ENCODE measurements around the gene RRP7A.
"Not testable (repeated sequence)": the region's sequence is repeated elsewhere in the genome, so short reads cannot be mapped to it uniquely, and the experiment has no call there.

RRP7A gene

GRCh38 chr22:42495533-42496141 is 24.0 kb downstream of the RRP7A start:
- not testable (repeated sequence) for DNase-seq (ENCODE audit: low read depth)

- no peak for DNase-seq (ENCODE audit: low read depth)
Measured at GRCh38 chr22:42493393-42493792, 26.2 kb downstream of the RRP7A start.

DNA sequence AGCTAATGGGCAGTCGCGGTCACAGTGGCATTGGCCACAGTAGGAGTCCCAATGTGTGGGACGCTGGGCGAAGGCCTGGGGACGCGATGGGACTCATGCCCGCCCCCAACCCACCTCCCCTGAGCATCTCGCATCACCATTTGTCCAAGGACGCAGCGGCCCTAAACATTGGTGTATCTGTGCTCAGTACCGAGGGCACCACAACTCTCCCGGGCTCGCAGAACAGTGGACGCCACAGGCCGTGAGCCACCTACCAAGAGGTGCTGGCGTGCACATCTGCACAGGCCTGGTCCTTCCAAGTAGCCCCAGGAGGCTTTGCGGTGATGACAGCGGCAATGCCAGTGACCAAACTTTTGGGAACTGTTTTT is 27.3 kb downstream of the RRP7A start:
- no peak for DNase-seq (ENCODE audit: low read depth)

DNA sequence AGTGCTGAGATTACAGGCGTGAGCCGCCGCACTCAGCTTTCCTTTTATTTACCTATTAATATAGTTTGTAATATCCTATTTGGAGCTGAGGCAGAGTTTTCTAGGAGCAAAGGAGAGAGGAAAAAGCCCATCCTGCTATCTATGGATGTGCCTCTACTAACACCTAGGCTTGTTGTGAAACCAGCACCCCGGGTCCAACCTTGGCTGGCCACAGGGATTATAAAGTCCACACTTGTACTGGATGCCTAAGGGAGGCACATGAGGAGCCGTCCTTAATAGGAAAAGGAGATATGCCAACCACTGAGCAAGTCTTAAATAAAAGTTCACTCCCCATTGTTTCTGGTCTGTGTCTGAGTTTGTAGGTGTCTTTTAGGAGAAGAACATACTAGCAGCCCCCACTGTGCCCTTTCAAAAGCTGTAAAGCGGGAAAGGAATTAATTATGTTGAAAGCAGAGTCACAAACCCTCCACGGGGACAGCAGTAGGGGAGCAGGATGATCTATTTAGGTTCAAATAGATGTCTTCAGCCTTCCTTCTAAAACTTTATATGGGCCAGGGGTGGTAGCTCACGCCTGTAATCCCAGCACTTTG is 29.3 kb downstream of the RRP7A start:
- no peak for DNase-seq (ENCODE audit: low read depth)

- DNase-seq (ENCODE audit: low read depth), result no peak
Measured at GRCh38 chr22:42489000-42489399, 30.6 kb downstream of the RRP7A start.

- DNase-seq (ENCODE audit: low read depth), result no peak
Measured at GRCh38 chr22:42484506-42484905, 35.1 kb downstream of the RRP7A start.

DNA sequence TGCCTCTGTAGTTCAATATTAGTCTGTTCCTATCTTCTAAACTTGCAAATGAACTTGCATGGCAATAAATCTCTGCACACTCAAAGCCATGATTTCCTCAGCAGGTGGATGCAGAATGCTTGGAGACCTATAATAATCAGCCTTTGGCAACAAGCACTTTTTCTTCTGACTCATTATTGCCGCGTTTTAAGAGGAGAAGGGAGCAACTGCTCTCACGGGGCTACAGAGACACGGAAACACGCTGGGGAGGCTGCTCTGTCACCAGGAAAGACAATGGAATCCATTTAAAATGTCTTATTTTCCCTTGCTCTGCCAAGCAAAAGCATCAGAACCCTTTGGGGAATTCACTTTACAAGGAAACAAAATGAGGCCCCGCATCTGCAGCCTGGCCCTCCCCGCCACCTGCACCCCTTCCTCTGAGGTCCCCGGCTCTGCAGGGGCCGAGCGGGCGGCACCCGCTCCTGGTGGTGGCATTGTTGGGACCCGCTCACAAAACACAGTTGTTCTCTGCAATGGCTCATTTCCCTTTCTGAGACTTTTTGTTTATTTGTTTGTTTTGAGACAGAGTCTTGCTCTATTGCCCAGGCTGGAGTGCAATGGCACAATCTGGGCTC is 35.9 kb downstream of the RRP7A start:
- DNase-seq (ENCODE audit: low read depth), result not testable (repeated sequence)

DNA sequence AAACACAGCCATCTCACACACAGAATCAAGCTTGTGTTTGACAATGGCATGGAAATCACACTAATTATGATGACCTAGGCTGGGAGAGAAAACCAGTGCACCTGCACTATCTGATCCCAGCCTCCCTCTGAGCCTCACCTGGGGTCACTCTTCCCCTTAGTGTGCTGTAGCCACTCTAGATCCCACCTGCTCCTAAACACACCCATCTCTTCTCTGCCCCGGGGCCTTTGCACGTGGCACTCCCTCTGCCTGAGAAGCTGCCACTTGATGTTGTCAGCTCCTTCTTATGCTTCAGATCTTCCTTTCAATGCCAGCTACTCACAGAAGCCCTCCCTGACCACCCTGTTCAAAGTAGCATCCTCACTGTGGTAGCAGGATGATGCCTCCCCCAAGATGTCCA is 44.5 kb downstream of the RRP7A start:
- DNase-seq (ENCODE audit: low read depth), result no peak

DNA sequence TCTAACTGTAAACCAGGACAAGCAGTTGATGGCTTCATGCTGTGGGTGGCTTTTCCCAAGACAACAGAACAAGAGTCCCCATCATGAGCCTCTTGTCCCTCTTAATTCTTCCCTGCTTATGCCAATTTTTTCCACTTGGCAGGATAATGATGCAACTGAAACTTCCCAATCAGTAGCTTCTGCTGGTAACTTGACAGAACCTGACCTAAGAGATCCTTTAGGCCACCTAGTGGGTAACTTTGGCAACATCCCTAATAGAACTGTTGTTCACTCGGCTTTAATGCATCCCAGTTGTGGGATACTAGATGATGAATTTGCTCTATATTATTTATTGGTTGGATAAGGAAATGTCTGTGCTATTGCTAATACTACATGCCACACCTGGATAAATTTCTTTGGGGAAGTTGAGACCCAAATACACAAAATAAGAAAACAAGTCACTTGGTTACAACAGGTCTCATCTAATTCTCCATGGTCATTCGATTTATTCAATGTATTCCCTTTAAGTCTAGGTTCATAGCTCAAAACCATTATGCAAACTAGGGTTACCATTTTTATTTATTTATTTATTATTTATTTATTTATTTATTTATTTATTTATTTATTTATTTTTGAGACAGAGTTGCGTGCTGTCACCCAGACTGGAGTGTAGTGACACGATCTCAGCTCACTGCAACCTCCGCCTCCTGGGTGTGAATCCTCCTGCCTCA is 46.0 kb downstream of the RRP7A start:
- peak; percentile 40 for DNase-seq (ENCODE audit: low read depth)

DNA sequence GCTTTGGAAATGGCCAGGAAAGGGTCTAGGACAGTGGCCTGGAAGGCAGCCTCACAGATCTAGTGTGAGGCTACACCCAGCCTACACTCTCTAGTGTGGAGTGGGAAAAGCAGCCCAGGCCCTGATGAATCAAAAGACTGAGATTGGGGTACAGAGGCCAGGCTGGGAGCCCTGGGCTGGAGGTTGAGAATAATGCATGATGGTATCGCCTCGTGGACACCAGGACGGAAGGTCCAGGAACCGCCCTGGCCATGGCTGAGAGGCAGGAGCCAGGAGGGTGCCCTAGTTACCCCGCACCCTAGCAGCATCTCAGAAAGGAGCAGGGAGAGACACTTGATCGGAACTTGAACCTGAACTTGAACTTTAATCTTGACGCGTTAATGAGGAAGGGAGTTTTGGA is 46.9 kb downstream of the RRP7A start:
- no peak for DNase-seq (ENCODE audit: low read depth)

DNA sequence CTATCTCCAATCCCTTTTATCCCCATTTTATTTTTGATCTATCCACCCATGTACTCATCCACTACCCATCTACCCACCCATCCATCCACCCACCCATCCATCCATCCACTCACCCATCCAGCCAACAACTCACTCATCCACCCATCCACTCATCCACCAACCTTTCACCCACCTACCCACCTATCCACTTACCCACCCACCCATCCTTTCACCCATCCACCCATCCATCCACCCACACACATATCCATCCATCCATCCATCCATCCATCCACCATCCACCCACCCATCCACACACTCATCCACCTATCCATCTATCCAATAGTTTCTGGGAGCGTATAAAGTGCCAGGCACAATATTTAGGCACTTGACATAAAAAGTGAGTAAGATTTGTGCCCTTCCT is 48.2 kb downstream of the RRP7A start:
- no peak for DNase-seq (ENCODE audit: low read depth)

GRCh38 chr22:42470366-42471082 is 49.1 kb downstream of the RRP7A start:
- DNase-seq (ENCODE audit: low read depth), result no peak

GRCh38 chr22:42468841-42469240 is 50.8 kb downstream of the RRP7A start:
- DNase-seq (ENCODE audit: low read depth), result no peak

- no peak for DNase-seq (ENCODE audit: low read depth)
Measured at GRCh38 chr22:42462016-42462415, 57.6 kb downstream of the RRP7A start.

DNA sequence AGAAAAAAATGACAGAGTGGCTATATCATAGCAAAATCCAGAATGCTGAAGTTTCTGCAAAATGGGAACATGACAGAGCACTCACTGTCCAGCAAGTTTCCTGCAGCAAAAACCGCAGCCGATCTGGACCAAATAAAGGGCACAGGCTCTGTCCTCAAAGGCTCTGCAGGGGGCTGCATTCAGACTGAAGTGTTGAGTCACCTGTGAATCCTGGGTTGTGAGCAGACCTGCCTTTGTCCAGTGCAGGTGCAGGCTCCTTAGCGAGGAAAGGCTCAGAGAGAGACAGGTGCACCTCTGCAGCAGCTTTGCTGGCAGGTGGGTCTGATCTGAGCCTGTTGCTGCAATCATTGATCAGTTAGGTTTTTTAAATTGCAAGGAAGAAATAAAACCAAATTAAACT is 58.1 kb downstream of the RRP7A start:
- no peak for DNase-seq (ENCODE audit: low read depth)

Data from GM04504 (cell line).